Brain microvascular endothelial cell (primary cell): ENCODE results near the gene RBMXL2.

Source experiments
- DNase-seq: peaks from one replicate; pipeline ENCODE4 v3.0.0-alpha.2; 2020
- H3K27ac ChIP-seq: fragments of 250-450 bp; sonication (Bioruptor Pico); 2 replicates; pipeline ENCODE4 v1.5.1; 2020; ENCODE audit warnings: mild to moderate bottlenecking, moderate library complexity
- H3K27me3 ChIP-seq: fragments of 250-450 bp; sonication (Bioruptor Pico); replicated peaks from 2 replicates; pipeline ENCODE4 v1.5.1; 2020; ENCODE audit warnings: mild to moderate bottlenecking
- H3K36me3 ChIP-seq: fragments of 250-450 bp; sonication (Bioruptor Pico); replicated peaks from 2 replicates; pipeline ENCODE4 v1.5.1; 2020; ENCODE audit warnings: mild to moderate bottlenecking
- H3K4me3 ChIP-seq: 2 replicates; pipeline ENCODE4 v1.5.1; 2011; ENCODE audit warnings: low read depth, mild to moderate bottlenecking, control low read depth, low read length, moderate library complexity
- in situ Hi-C: cut with HindIII; loops from 2 replicates; pipeline ENCODE4 v1.10.0; 2017; ENCODE audit warnings: low sequenced_read_pairs, low pct_ligation_motif_present
- TF ChIP-seq, protein P1 (sequence below): IDR thresholded peaks from 2 replicates; pipeline ENCODE4 v1.5.1; 2011; ENCODE audit warnings: low read depth, mild to moderate bottlenecking, moderate library complexity, low read length, control low read depth, inconsistent platforms; ENCODE audit errors: missing control alignments

The RBMXL2 gene

GRCh38 chr11:7060868-7061267 is 27.9 kb upstream of the RBMXL2 start:
- H3K27ac ChIP-seq = no peak overlapping the region
- TF ChIP-seq, protein P1, sequence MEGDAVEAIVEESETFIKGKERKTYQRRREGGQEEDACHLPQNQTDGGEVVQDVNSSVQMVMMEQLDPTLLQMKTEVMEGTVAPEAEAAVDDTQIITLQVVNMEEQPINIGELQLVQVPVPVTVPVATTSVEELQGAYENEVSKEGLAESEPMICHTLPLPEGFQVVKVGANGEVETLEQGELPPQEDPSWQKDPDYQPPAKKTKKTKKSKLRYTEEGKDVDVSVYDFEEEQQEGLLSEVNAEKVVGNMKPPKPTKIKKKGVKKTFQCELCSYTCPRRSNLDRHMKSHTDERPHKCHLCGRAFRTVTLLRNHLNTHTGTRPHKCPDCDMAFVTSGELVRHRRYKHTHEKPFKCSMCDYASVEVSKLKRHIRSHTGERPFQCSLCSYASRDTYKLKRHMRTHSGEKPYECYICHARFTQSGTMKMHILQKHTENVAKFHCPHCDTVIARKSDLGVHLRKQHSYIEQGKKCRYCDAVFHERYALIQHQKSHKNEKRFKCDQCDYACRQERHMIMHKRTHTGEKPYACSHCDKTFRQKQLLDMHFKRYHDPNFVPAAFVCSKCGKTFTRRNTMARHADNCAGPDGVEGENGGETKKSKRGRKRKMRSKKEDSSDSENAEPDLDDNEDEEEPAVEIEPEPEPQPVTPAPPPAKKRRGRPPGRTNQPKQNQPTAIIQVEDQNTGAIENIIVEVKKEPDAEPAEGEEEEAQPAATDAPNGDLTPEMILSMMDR = no peak
- H3K27me3 ChIP-seq = no peaks in the 10 kb centered on the region
- H3K4me3 ChIP-seq = no peak overlapping the region
- in situ Hi-C loops = no loop called here
- DNase-seq = peak; percentile 45
- H3K36me3 ChIP-seq = no peaks in the 10 kb centered on the region

GRCh38 chr11:7062534-7062933 is 26.3 kb upstream of the RBMXL2 start:
- no peak for DNase-seq
- TF ChIP-seq, protein P1 = no peak
- no peak overlapping the region for H3K27ac ChIP-seq
- in situ Hi-C loops = no loop called here
- no peaks in the 10 kb centered on the region for H3K36me3 ChIP-seq
- H3K4me3 ChIP-seq = no peak overlapping the region
- H3K27me3 ChIP-seq = no peaks in the 10 kb centered on the region

- H3K27ac ChIP-seq = no peak overlapping the region
- no peaks in the 10 kb centered on the region for H3K27me3 ChIP-seq
- TF ChIP-seq, protein P1 = no peak
- in situ Hi-C loops = no loop called here
- no peak overlapping the region for H3K4me3 ChIP-seq
- no peak for DNase-seq
- H3K36me3 ChIP-seq = no peaks in the 10 kb centered on the region
Measured at GRCh38 chr11:7072401-7073028, 16.3 kb upstream of the RBMXL2 start.

DNA sequence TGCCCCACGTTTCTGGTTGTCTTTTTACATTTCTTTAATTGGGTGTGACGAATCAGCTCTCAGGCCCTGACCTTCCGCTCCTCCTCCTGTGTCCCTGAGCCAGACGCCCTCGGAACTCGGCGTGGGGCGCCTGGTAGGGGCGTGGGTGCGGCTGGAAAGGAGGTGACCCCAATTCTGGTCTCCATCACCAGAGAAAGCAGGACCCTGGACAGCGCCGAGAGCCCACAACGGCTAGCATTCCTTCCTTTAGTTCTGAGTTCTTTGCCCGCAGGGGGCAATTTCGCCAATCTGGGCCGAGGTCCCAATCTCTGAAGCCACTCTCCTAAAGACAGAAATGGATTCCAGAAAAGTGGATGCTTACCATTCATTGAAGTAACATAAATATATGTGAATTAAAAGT is 11.7 kb upstream of the RBMXL2 start:
- no peaks in the 10 kb centered on the region for H3K36me3 ChIP-seq
- TF ChIP-seq, protein P1 = no peak
- H3K27ac ChIP-seq = no peak overlapping the region
- no peaks in the 10 kb centered on the region for H3K27me3 ChIP-seq
- no peak for DNase-seq
- H3K4me3 ChIP-seq = no peak overlapping the region
- in situ Hi-C loops = no loop called here

GRCh38 chr11:7079545-7080135 is 9.2 kb upstream of the RBMXL2 start:
- no peaks in the 10 kb centered on the region for H3K27me3 ChIP-seq
- DNase-seq = no peak

More at GRCh38 chr11:7079545-7080135, 9.2 kb upstream of the RBMXL2 start:
- TF ChIP-seq, protein P1 = no peak
- H3K27ac ChIP-seq = no peak overlapping the region
- no peaks in the 10 kb centered on the region for H3K36me3 ChIP-seq
- no peak overlapping the region for H3K4me3 ChIP-seq
- in situ Hi-C loops = no loop called here
